K562 (cell line): ENCODE measurements around the gene NUP35. TPM values are rescaled to one million over a fixed set of nuclear protein-coding genes. Genes with fewer than 3 reads are reported as not detected.

ENCODE experiments used
- ATAC-seq: fragments of 200-7000 bp; cut with Tn5 transposase; 3 replicates; pipeline ENCODE4 v1.9.1; 2020; ENCODE audit warnings: moderate library complexity
- BruUV-seq: library from RNA; stranded (reverse); fragments of 400-500 nt; replicated peaks from 2 replicates; lab custom pipeline; 2021; lab: Mats Ljungman, UMichigan
- CTCF ChIA-PET: fragments of 300-600 bp; formaldehyde crosslinking; extraction: SDS; loops from one replicate; lab custom pipeline; 2021; ENCODE audit warnings: low intra/inter-chr PET ratio; lab: Yijun Ruan, JAX
- POLR2A ChIA-PET: fragments of 300-600, 350-650 bp; sonication (Branson Sonifier 250); formaldehyde crosslinking; extraction: SDS; loops from one replicate; lab custom pipeline; 2021; ENCODE audit warnings: antibody characterized with exemption, inconsistent platforms; lab: Yijun Ruan, JAX
- DNase-seq, 4 experiments: peaks; one replicate each; pipeline versions ENCODE4 v3.0.0 to v3.0.0-alpha.2; 2011 to 2018; ENCODE audit warnings: low spot score in 3 of 4, mixed read lengths in 3 of 4; ENCODE audit errors: extremely low read depth in 1 of 4
- FAIRE-seq: peaks from 2 replicates; lab custom pipeline; 2011; peaks lifted over from hg19 to GRCh38; lab: Jason Lieb, UNC
- H2AFZ ChIP-seq: 2 replicates; pipeline ENCODE4 v1.6.0; 2011; ENCODE audit warnings: low read depth, low read length, control low read depth, inconsistent platforms
- H3K27ac ChIP-seq: fragments of 200-600 bp; 3 replicates; pipeline ENCODE4 v1.8.0; 2011; ENCODE audit warnings: low read depth, mild to moderate bottlenecking, control low read depth, inconsistent platforms, low read length, moderate library complexity, mixed read lengths; ENCODE audit errors: extremely low read depth
- H3K27me3 ChIP-seq, 2 experiments: fragments of 300-600 bp in 1 of 2; 2 replicates in 1 of 2; 3 replicates in 1 of 2; pipeline versions ENCODE4 v1.6.0 to v1.8.0; 2011; ENCODE audit warnings: inconsistent platforms in 2 of 2, low read length in 2 of 2, mild to moderate bottlenecking in 1 of 2, mixed read lengths in 1 of 2, moderate library complexity in 1 of 2; ENCODE audit not compliant: control insufficient read depth in 2 of 2, insufficient read depth in 2 of 2
- H3K36me3 ChIP-seq: fragments of 300-600 bp; 3 replicates; pipeline ENCODE4 v1.8.0; 2011; ENCODE audit warnings: mild to moderate bottlenecking, low read length, inconsistent platforms; ENCODE audit not compliant: control insufficient read depth, insufficient read depth
- H3K4me1 ChIP-seq, 2 experiments: fragments of 200-600 bp in 1 of 2; replicated peaks in 1 of 2; 2 replicates in 1 of 2; 3 replicates in 1 of 2; pipeline versions ENCODE4 v1.5.1 to v1.8.0; 2011; ENCODE audit warnings: inconsistent platforms in 2 of 2, low read length in 2 of 2, mild to moderate bottlenecking in 1 of 2, mixed read lengths in 1 of 2, moderate library complexity in 1 of 2; ENCODE audit not compliant: control insufficient read depth in 2 of 2, insufficient read depth in 2 of 2
- H3K4me2 ChIP-seq: 2 replicates; pipeline ENCODE4 v1.6.1; 2011; ENCODE audit warnings: low read length, control low read depth, inconsistent platforms, mixed read lengths; ENCODE audit not compliant: insufficient read depth
- H3K4me3 ChIP-seq: fragments of 200-600 bp; sonication (generic), shearing (Covaris generic); 2 replicates; pipeline ENCODE4 v1.5.1; 2016; ENCODE audit warnings: control low read depth, inconsistent platforms
- H3K79me2 ChIP-seq: fragments of 200-600 bp; 3 replicates; pipeline ENCODE4 v1.8.0; 2011; ENCODE audit warnings: low read length, inconsistent platforms; ENCODE audit not compliant: control insufficient read depth, insufficient read depth
- H3K9ac ChIP-seq, 2 experiments: 2 replicates each; pipeline versions ENCODE4 v1.6.0 to v1.6.1; 2011; ENCODE audit warnings: low read depth in 2 of 2, low read length in 2 of 2, control low read depth in 1 of 2, inconsistent platforms in 1 of 2, mild to moderate bottlenecking in 1 of 2, mixed read lengths in 1 of 2; ENCODE audit not compliant: insufficient read depth in 1 of 2
- H3K9me1 ChIP-seq: one replicate; pipeline ENCODE4 v1.6.0; 2011; ENCODE audit warnings: inconsistent platforms, mild to moderate bottlenecking, low read length, moderate library complexity; ENCODE audit not compliant: control insufficient read depth, insufficient read depth
- H3K9me3 ChIP-seq: replicated peaks from 2 replicates; pipeline ENCODE4 v1.5.1; 2011; ENCODE audit warnings: low read depth, low read length, inconsistent platforms; ENCODE audit not compliant: control insufficient read depth, insufficient read depth
- H4K20me1 ChIP-seq: replicated peaks from 2 replicates; pipeline ENCODE4 v1.6.1; 2011; ENCODE audit warnings: low read length, inconsistent platforms, mixed read lengths; ENCODE audit not compliant: control insufficient read depth, insufficient read depth
- LEF1 ChIP-seq: fragments of 450-650 bp; IDR thresholded peaks from 2 replicates; pipeline ENCODE4 v1.6.1; 2016; ENCODE audit warnings: mild to moderate bottlenecking
- PHF8 ChIP-seq: fragments of 200-600 bp; sonication (generic); IDR thresholded peaks from 2 replicates; pipeline ENCODE4 v1.6.1; 2012; ENCODE audit warnings: mixed run types, mild to moderate bottlenecking, inconsistent platforms, low read length, moderate library complexity, borderline replicate concordance
- SMARCA5 ChIP-seq: fragments of 450-650 bp; IDR thresholded peaks from 2 replicates; pipeline ENCODE4 v1.6.1; 2016
- TCF7 ChIP-seq: sonication (generic); IDR thresholded peaks from 2 replicates; pipeline ENCODE4 v1.6.1; 2016; ENCODE audit warnings: antibody characterized with exemption, borderline replicate concordance
- TEAD4 ChIP-seq, 2 experiments: sonication (generic) in 1 of 2; formaldehyde crosslinking in 1 of 2; IDR thresholded peaks; 2 replicates each; pipeline versions ENCODE4 v1.6.1 to v1.8.0; 2012 to 2022; ENCODE audit warnings: borderline replicate concordance in 1 of 2, inconsistent platforms in 1 of 2, low read length in 1 of 2, mild to moderate bottlenecking in 1 of 2, missing genetic modification reagents in 1 of 2
- ZNF239 ChIP-seq: fragments of 250-450 bp; sonication (Bioruptor Pico); IDR thresholded peaks from 2 replicates; pipeline ENCODE4 v1.4.0; 2020; ENCODE audit warnings: mild to moderate bottlenecking
- WGBS: fragments of 100-300 bp; shearing (Covaris generic); methylation state at CpG from one replicate; pipeline ENCODE4 v1.1.6; 2016; ENCODE audit warnings: low coverage, mixed read lengths; ENCODE audit not compliant: insufficient coverage; ENCODE audit errors: missing lambda C conversion rate; 5-methylcytosine and 5-hydroxymethylcytosine counted together
- in situ Hi-C: fragments of 300-500 bp; cut with MboI; formaldehyde crosslinking; loops from 4 replicates; pipeline ENCODE4 v1.15.0; 2018; ENCODE audit warnings: inconsistent platforms, mixed read lengths
- intact Hi-C: fragments of 100-400 bp; cut with micrococcal nuclease; formaldehyde crosslinking; loops from 2 replicates; pipeline ENCODE4 v1.14.2; 2022
- polyA plus RNA-seq, 8 experiments: library from polyadenylated mRNA; depleted of rRNA in 4 of 8; stranded (reverse) in 5 of 8; unstranded in 3 of 8; fragments of >200 nt; fragmentation: Nextera tagmentation in 2 of 8; fragmentation: Illumina TruSeq in 1 of 8; extraction: Ambion mirVana in 2 of 8; extraction: Trizol in 1 of 8; gene quantifications; 2 replicates each; pipeline versions ENCODE4 v1.2.1 to v1.2.3, GENCODE V29; 2011 to 2014; ENCODE audit warnings: inconsistent platforms in 1 of 8, missing spikeins in 1 of 8
- total RNA-seq, 7 experiments: library from RNA; depleted of rRNA in 6 of 7; stranded (reverse); fragments of >200 nt in 6 of 7; fragmentation: Illumina TruSeq in 2 of 7; extraction: Trizol in 2 of 7; gene quantifications; 2 replicates each; pipeline versions ENCODE4 v1.2.1 to v1.2.3, GENCODE V29; 2011 to 2021; ENCODE audit warnings: low replicate concordance in 1 of 7

Gene NUP35
- total and polyA plus RNA-seq, 9 of the 15 experiments (the other 6 are each of a cell fraction or from before 2014, with no cell fraction given) = 24.5 to 78.2 (median 51.1) TPM

GRCh38 chr2:183204397-183204796, 80.2 kb downstream of the NUP35 start:
- H3K9ac ChIP-seq = no peak overlapping the region
- ATAC-seq (peak; percentile 43), DNase-seq (no peak), FAIRE-seq (no peak)
- intact Hi-C loops (no loop called here), in situ Hi-C loops (no loop called here)
- WGBS = 93% methylated on average over 1 of the region's 1 CpG
- no peak overlapping the region for H2AFZ ChIP-seq
- POLR2A ChIA-PET = interaction anchor here (1.3 kb wide), 1 partner anchor 47 kb away, joined by 3 read pairs; no protein-coding TSS in a partner anchor
- H3K79me2 ChIP-seq = no peaks in the 10 kb centered on the region
- H3K4me3 ChIP-seq = no peak overlapping the region
- BruUV-seq = no TSS peak
- no peaks in the 10 kb centered on the region for H3K9me1 ChIP-seq
- no peak overlapping the region for H3K4me2 ChIP-seq
- H3K27ac ChIP-seq = no peak overlapping the region
- no peak for TF ChIP-seq SMARCA5
- 0 out of 2 replicates have a peak, but pooled peaks have one; percentile 13 for TF ChIP-seq PHF8
- no peaks in the 10 kb centered on the region for H4K20me1 ChIP-seq
- CTCF ChIA-PET = no interaction called here
- no peaks in the 10 kb centered on the region for H3K9me3 ChIP-seq
- peaks cover 9% of the 10 kb centered on the region; the same call in 2 of the 3 replicates for H3K36me3 ChIP-seq
- no peaks in the 10 kb centered on the region for H3K27me3 ChIP-seq
- H3K4me1 ChIP-seq = no peaks in the 10 kb centered on the region

- H3K4me3 ChIP-seq = no peak overlapping the region
These were observed 82.9 kb downstream of the NUP35 start for GRCh38 chr2:183207110-183207509.

More at GRCh38 chr2:183207110-183207509, 82.9 kb downstream of the NUP35 start:
- intact Hi-C loops = no loop called here
- no TSS peak for BruUV-seq
- Histone ChIP-seq H3K9me3 (no peaks in the 10 kb centered on the region), H3K9me1 (no peaks in the 10 kb centered on the region), H3K4me1 (no peaks in the 10 kb centered on the region), H3K27me3 (no peaks in the 10 kb centered on the region), H3K4me2 (no peak overlapping the region), H3K36me3 (peaks cover 11% of the 10 kb centered on the region; the same call in 2 of the 3 replicates), H2AFZ (no peak overlapping the region), H3K9ac (no peak overlapping the region), H3K27ac (no peak overlapping the region)
- peak in 1 of 4 experiments; percentile 10 for DNase-seq
- WGBS = 45% methylated on average over 1 of the region's 1 CpG
- no peak for FAIRE-seq
- POLR2A ChIA-PET = interaction anchor here (1.4 kb wide), 1 partner anchor 11 kb away, joined by 7 read pairs; no protein-coding TSS in a partner anchor
- in situ Hi-C loops = no loop called here
- peak; percentile 36; the same call in 1 of the 2 replicates for TF ChIP-seq TEAD4 (IDR thresholded peaks at IDR 0.05; ENCODE audit: low read length)
- TF ChIP-seq TEAD4 (CRISPR knock-in tag; IDR thresholded peaks at IDR 0.05; ENCODE audit: borderline replicate concordance) = no peak
- TF ChIP-seq LEF1 = peak; percentile 66; the same call in 1 of the 2 replicates
- no peak for TF ChIP-seq ZNF239 (CRISPR knock-in tag)
- TF ChIP-seq TCF7 = peak; percentile 51; the same call in 1 of the 2 replicates
- TF ChIP-seq, all 486 proteins: peak for 3
- no peaks in the 10 kb centered on the region for H3K79me2 ChIP-seq
- no peaks in the 10 kb centered on the region for H4K20me1 ChIP-seq
- peak; percentile 41 for ATAC-seq
- CTCF ChIA-PET = no interaction called here
